DMS 273 (cell line): Measurements from ENCODE around the gene RABGAP1.
A peak's percentile ranks its signal among the peaks of the same experiment; 100 is the strongest.

Experiments used
- DNase-seq: peaks from one replicate; lab custom pipeline; 2025; ENCODE audit not compliant: unreplicated experiment; lab: John Stamatoyannopoulos, UW

The RABGAP1 gene

DNA sequence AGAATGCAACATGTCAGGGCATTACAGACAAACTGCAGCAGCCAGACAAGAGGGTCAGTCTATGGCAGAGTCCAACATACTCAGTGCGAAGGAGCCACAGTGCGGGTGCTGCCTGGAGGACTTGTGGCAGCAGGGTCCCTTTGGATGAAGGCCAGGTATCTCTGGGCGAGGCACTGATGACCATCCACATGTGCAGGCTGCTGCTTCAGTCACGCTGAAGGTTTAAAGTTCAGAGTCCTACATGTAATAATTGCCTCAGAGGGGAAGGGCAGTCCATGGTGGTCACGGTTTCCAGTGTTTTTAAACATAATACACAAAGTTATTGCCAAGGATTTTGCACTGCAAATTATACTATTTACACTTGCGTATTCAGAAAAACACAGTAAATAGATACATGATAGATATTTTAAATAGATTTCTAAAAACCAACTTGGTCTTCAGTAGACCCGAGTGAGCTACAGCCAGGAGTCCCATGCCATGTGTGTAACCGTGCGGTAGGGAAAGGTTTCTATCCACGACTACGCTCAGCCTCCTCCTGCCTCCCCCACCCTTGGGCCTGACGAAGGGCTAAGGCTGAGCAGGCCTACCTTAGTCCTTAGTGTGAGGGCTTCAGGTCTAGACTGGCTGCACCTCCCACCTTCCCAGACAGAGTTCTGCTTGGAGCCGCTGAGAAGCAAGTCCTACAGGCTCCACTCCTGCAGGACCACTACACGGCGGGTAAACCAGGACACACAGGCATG lies 168.9 kb downstream of the RABGAP1 start:
- DNase-seq: no peak

DNA sequence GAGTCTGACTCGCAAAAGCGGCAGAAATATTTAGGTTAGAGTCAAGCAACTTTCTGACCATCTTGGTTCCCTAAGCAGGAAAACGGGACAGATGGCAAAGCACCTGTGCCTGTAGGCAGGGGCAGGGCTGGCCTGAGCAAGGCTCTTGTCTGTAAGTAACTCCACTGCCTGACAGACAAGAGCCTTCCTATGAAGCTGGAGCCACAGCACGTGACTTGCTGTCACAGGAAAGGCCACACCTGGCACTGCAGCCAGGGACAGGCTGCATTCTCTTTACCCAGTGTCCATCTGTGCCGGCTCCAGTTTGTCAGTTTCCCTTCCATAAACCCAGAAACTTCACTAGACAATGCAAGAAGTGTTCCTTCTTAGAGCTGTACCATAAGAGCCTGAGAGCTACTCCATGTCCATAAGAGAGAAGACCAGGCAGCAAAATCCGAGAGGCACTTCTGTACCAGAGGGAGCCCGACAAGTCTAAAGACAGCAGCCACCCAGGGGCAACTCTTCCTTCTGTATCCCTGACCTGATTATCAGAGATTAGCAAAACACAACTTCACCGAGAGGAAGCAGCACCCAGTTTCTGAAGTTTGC lies 170.7 kb downstream of the RABGAP1 start:
- peak; percentile 35 for DNase-seq

- no peak for DNase-seq
Measured at GRCh38 chr9:123112015-123112975, 171.5 kb downstream of the RABGAP1 start.

DNA sequence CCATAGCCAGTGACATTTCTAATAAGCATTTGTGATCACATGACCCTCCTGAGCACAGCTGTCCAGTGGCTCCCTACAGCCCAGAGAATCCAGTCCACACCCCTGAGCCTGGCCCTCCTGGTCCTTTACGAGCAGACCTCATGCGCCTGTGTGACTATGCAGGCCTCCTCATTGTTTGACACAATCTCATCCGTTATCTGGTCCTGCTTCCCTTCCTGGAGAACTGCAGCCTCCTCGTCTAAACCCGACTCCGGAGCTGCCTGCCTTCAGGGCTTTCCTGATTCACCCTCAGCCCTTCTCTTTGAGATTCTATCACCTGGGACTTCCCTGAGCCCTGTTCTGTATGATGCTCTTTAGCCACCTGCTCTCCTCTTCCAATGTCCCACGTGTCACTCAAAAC lies 172.4 kb downstream of the RABGAP1 start:
- DNase-seq: no peak

- DNase-seq: no peak
Measured at GRCh38 chr9:123115146-123115913, 174.5 kb downstream of the RABGAP1 start.

DNA sequence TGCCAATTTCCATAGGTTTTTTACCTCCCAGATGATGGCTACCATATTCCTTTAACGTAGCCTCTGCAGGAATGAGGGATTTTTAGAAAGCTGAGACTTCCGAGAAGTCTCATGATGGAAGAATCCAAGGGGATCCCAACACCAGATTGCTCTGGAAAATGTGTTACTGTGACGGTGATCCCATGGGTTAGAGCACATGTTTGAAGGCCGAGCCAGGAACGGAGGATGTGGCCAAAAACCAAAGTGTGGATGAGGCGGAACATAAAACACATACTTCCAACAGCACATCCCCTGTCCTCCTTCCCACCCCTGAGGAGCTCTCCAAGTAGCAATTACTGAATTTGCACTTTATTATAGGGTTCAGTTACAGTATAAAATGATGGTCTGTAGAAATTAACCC lies 175.2 kb downstream of the RABGAP1 start:
- no peak for DNase-seq

GRCh38 chr9:123119566-123119965 lies 178.7 kb downstream of the RABGAP1 start:
- DNase-seq: no peak

DNA sequence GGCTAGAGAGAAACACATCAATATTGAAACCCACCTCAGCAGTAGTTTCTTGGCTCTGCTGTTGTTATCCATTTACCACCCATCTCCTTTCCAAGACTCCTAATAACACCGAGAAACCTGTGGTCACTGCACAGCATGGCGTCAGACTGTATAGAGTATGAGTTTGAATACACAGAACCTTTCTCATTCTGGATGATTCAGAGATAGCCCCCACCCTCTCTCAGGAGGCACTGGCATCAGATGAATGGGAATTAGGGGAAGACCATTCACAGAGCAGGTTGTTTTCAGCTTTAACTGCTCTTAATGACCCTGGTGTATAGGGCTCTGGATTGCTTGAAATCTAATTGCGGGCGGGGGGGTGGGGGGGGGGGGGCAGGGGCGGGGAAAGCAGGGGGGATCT lies 179.3 kb downstream of the RABGAP1 start:
- DNase-seq: no peak

- no peak for DNase-seq
Measured at GRCh38 chr9:123120953-123121352, 180.1 kb downstream of the RABGAP1 start.

GRCh38 chr9:123121457-123121856 lies 180.6 kb downstream of the RABGAP1 start:
- DNase-seq: no peak

GRCh38 chr9:123127512-123128075 lies 186.8 kb downstream of the RABGAP1 start:
- no peak for DNase-seq

DNA sequence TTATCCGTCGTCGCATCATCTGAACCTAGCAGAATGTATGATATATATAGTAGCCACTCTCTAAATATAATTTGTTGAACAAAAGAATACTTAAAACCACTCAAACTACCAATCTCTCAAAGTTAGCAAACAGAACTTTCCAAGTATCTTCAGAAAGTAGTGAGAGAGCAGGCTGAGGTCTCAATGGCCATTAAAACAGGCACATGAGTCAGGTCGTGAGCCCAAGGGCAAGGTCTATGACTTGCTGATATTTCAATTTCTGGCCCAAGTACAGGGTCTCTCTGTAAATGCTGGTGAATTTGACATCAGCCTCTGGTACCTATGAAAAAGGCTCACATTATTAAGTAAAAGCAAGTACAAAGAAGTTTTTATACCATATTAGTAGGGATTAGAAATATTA lies 187.8 kb downstream of the RABGAP1 start:
- no peak for DNase-seq

GRCh38 chr9:123129423-123129822 lies 188.6 kb downstream of the RABGAP1 start:
- no peak for DNase-seq

DNA sequence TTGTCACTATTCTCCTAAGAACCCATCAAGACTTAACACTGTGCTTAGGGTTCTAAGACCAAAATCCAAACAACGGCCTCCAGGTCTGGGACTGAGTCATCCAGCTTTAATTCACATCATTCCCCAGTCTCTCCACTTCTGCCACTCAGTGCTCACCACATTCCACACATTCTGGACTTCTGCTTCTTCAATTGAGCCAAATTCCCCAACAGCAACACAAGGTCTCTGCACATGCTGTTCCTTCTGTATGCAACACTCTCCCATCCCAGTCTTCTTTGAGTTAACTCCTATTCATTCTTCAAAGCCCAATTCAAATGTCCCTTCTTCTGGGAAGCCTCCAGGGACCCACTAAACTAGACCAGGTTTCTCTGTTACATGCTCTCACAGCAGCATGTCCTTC lies 190.4 kb downstream of the RABGAP1 start:
- no peak for DNase-seq

GRCh38 chr9:123131993-123132392 lies 191.2 kb downstream of the RABGAP1 start:
- no peak for DNase-seq

DNA sequence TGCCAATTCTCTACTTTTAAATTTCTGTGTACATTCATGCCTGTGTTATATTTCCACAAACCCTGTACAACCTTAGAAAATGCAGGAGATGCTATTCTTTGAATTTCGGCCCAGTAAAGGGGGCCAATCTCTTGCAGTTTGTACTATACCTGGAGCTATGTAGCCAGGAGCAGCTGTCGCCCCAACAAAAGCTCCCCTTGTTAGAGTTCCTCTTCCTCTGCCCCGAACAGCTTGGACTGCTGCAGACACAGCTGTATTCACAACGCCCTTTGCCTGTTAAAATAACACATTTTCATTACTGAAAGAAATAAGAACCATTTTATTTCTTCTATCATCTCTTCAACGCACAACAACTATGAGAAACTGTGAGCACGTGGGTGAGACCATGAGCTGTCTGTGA lies 191.9 kb downstream of the RABGAP1 start:
- no peak for DNase-seq

GRCh38 chr9:123135430-123135829 lies 194.6 kb downstream of the RABGAP1 start:
- DNase-seq: no peak

DNA sequence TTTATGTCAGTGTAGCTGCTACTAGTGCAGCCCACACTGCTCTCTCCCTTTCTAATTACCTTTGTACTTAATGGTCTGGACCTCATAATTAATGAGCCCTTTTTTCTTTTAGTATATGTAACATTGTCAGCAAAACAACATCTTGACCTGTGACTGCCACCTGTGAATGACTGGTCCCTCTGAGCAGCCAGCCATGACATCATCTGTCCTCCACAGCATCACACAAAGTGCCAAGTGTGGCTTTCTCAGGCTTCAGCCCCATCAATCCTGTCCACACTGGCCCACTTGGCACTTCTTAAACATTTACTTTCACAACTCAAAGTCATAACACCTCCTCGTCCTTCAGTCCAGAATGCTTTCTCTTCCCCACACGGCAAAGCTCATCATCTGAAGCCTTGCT lies 197.3 kb downstream of the RABGAP1 start:
- no peak for DNase-seq

DNA sequence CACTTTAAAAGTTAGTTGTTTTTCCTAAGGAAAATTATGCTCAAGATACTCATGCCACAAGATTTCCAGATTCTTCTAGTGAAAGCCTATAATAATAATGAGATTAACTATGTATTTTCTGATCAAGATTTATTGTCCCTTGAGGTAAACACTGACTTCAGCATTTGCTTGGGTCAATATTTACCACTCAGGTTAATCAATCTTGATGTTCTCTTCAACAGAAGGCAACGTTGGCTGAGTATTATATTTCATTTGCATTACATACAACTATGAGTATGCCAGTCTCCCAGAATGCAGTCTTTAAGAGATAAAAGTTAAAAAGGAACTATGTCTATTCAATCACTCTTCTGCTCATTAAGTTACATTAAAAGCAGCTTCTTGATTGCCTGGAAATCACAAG lies 208.2 kb downstream of the RABGAP1 start:
- no peak for DNase-seq

DNA sequence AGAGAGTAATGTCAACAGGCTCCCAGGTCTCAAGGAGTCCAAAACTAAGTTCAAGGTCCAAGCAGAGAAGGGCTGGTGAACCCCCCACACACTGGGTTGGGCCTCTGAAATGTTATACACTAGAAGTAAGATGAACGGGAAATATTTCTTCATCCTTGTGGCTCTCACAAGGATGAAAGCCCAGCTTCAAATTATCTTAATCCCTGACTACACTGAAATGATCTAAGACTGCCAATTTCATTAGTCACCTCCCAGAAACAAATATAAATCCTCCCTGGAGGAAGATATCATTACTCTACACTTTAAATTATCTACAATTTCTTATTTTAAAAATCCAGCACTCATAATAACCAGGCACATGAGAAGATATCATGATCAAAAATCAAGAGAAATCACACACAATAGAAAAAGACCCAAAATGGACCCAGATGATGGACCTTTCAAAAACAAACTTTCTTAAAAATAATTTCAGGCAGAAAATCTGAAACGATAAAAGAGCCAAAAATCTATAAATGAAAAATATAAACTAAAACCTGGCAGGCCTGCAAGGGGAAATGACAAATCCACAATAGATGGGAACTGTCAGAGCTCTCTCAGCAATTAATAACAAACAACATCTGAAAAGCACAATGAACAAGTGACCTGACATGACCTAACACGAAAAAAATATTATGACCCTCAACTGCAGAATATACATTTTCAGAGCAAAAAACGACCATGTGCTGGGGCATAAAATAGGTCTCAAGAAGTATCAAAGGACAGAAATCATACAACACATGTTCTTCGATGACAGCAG lies 210.1 kb downstream of the RABGAP1 start:
- DNase-seq: no peak
